Endothelial cell of umbilical vein (primary cell): Measurements from ENCODE around the gene BET1. TPM values are rescaled to one million over a fixed set of nuclear protein-coding genes. Genes with fewer than 3 reads are reported as not detected.

Experiments used
- BruUV-seq: library from RNA; stranded (reverse); fragments of 400-500 nt; replicated peaks from 2 replicates; lab custom pipeline; 2021; lab: Mats Ljungman, UMichigan
- CTCF ChIA-PET: fragments of 300-600, 350-600 bp; sonication (Branson Sonifier 250); formaldehyde crosslinking; loops from one replicate; lab custom pipeline; 2021; ENCODE audit warnings: antibody characterized with exemption, inconsistent platforms; lab: Charles Lee
- POLR2A ChIA-PET: fragments of 300-600, 350-600 bp; sonication (Branson Sonifier 250); formaldehyde crosslinking; loops from one replicate; lab custom pipeline; 2021; ENCODE audit warnings: antibody characterized with exemption, inconsistent platforms; lab: Charles Lee
- DNase-seq: peaks from one replicate; pipeline ENCODE4 v3.0.0-alpha.2; 2011; ENCODE audit warnings: low read depth, low spot score
- FAIRE-seq: peaks from 2 replicates; lab custom pipeline; 2011; peaks lifted over from hg19 to GRCh38; lab: Jason Lieb, UNC
- H2AFZ ChIP-seq: 2 replicates; pipeline ENCODE4 v1.6.0; 2012; ENCODE audit warnings: low read depth, low read length, control low read depth, inconsistent platforms
- H3K27ac ChIP-seq: 2 replicates; pipeline ENCODE4 v1.5.1; 2011; ENCODE audit warnings: low read depth, mild to moderate bottlenecking, control low read depth, low read length, moderate library complexity; ENCODE audit not compliant: insufficient read depth
- H3K27me3 ChIP-seq, 2 experiments: 2 replicates each; pipeline versions ENCODE4 v1.6.0 to v1.6.1; 2011; ENCODE audit warnings: low read length in 2 of 2, mixed read lengths in 1 of 2; ENCODE audit not compliant: control insufficient read depth in 2 of 2, insufficient read depth in 2 of 2
- H3K36me3 ChIP-seq, 2 experiments: 2 replicates in 1 of 2; 3 replicates in 1 of 2; pipeline ENCODE4 v1.5.1; 2011; ENCODE audit warnings: low read length in 2 of 2, mild to moderate bottlenecking in 1 of 2, moderate library complexity in 1 of 2; ENCODE audit not compliant: control insufficient read depth in 2 of 2, insufficient read depth in 2 of 2; ENCODE audit errors: extremely low read depth in 1 of 2
- H3K4me1 ChIP-seq: 3 replicates; pipeline ENCODE4 v1.5.1; 2011; ENCODE audit warnings: mild to moderate bottlenecking, low read length; ENCODE audit not compliant: control insufficient read depth, insufficient read depth; ENCODE audit errors: extremely low read depth
- H3K4me2 ChIP-seq: 2 replicates; pipeline ENCODE4 v1.6.1; 2011; ENCODE audit warnings: low read length, control low read depth, mixed read lengths; ENCODE audit not compliant: insufficient read depth
- H3K4me3 ChIP-seq, 3 experiments: fragments of 200-600 bp in 1 of 3; sonication (generic), shearing (Covaris generic) in 1 of 3; replicated peaks in 1 of 3; 2 replicates each; pipeline ENCODE4 v1.5.1; 2011 to 2016; ENCODE audit warnings: control low read depth in 3 of 3, low read length in 3 of 3, mild to moderate bottlenecking in 2 of 3, inconsistent platforms in 1 of 3, low read depth in 1 of 3, moderate library complexity in 1 of 3; ENCODE audit not compliant: insufficient read depth in 1 of 3
- H3K79me2 ChIP-seq: 2 replicates; pipeline ENCODE4 v1.6.0; 2012; ENCODE audit warnings: low read length, inconsistent platforms; ENCODE audit not compliant: control insufficient read depth, insufficient read depth
- H3K9ac ChIP-seq: replicated peaks from 2 replicates; pipeline ENCODE3; 2011; ENCODE audit warnings: low read length, control low read depth; ENCODE audit not compliant: insufficient read depth; ENCODE audit errors: extremely low read depth
- H3K9me1 ChIP-seq: replicated peaks from 3 replicates; pipeline ENCODE4 v1.6.0; 2011; ENCODE audit warnings: mild to moderate bottlenecking, low read length; ENCODE audit not compliant: control insufficient read depth, insufficient read depth; ENCODE audit errors: extremely low read depth
- H3K9me3 ChIP-seq: replicated peaks from 2 replicates; pipeline ENCODE4 v1.5.1; 2012; ENCODE audit warnings: low read length, inconsistent platforms; ENCODE audit not compliant: control insufficient read depth, insufficient read depth
- H4K20me1 ChIP-seq: replicated peaks from 2 replicates; pipeline ENCODE3; 2011; ENCODE audit warnings: mild to moderate bottlenecking, low read length; ENCODE audit not compliant: control insufficient read depth, insufficient read depth; ENCODE audit errors: extremely low read depth
- CTCF ChIP-seq, 2 donors: IDR thresholded peaks; 1 replicate in 1 of 2; 2 replicates in 1 of 2; pipeline ENCODE4 v1.5.1; 2011; ENCODE audit warnings: low read length in 2 of 2, mild to moderate bottlenecking in 2 of 2, moderate library complexity in 2 of 2, control low read depth in 1 of 2, inconsistent platforms in 1 of 2, low read depth in 1 of 2; ENCODE audit not compliant: insufficient read depth in 1 of 2; ENCODE audit errors: extremely low read depth in 1 of 2
- EZH2 ChIP-seq: IDR thresholded peaks from 2 replicates; pipeline ENCODE4 v1.6.1; 2012; ENCODE audit warnings: borderline replicate concordance, low read depth, mild to moderate bottlenecking, moderate library complexity, low read length, inconsistent platforms; ENCODE audit not compliant: severe bottlenecking
- FOS ChIP-seq: IDR thresholded peaks from 2 replicates; pipeline ENCODE4 v1.6.1; 2011; ENCODE audit warnings: mild to moderate bottlenecking, low read length, moderate library complexity, borderline replicate concordance; ENCODE audit not compliant: insufficient read depth
- GATA2 ChIP-seq: IDR thresholded peaks from 2 replicates; pipeline ENCODE4 v1.7.0; 2011; ENCODE audit warnings: low read depth, mild to moderate bottlenecking, moderate library complexity, mixed read lengths, low read length; ENCODE audit not compliant: insufficient read length, insufficient read depth
- JUN ChIP-seq: IDR thresholded peaks from 2 replicates; pipeline ENCODE4 v1.6.1; 2011; ENCODE audit warnings: borderline replicate concordance, low read depth; ENCODE audit not compliant: insufficient read length, insufficient read depth
- MYC ChIP-seq: IDR thresholded peaks from one replicate; pipeline ENCODE4 v1.6.1; 2011; ENCODE audit warnings: mild to moderate bottlenecking, low read depth, low read length
- POLR2AphosphoS5 ChIP-seq: IDR thresholded peaks from 2 replicates; pipeline ENCODE4 v1.6.1; 2012; ENCODE audit warnings: low read depth, mild to moderate bottlenecking, control low read depth, low read length, moderate library complexity; ENCODE audit not compliant: insufficient read depth
- dilution Hi-C: fragments of 300-500 bp; cut with MboI; formaldehyde crosslinking; loops from one replicate; pipeline ENCODE4 v1.15.0; 2019; ENCODE audit warnings: low sequenced_read_pairs; ENCODE audit not compliant: extremely low pct_ligation_motif_present
- intact Hi-C: fragments of 100-400 bp; cut with micrococcal nuclease; formaldehyde crosslinking; loops from one replicate; pipeline ENCODE4 v1.10.0; 2022
- polyA plus RNA-seq, 4 experiments: library from polyadenylated mRNA; depleted of rRNA in 3 of 4; stranded (reverse) in 3 of 4; unstranded in 1 of 4; fragments of >200 nt; gene quantifications; 2 replicates each; pipeline versions ENCODE4 v1.2.1 to v1.2.3, GENCODE V29; 2011 to 2012; ENCODE audit warnings: missing spikeins in 1 of 4
- total RNA-seq: library from RNA; stranded (reverse); gene quantifications from 2 replicates; pipeline ENCODE4 v1.2.3, GENCODE V29; 2021
- TF ChIP-seq, protein P1 (sequence below): IDR thresholded peaks from 2 replicates; pipeline ENCODE4 v1.6.1; 2011; ENCODE audit not compliant: insufficient read depth, insufficient read length

The BET1 gene
- total and polyA plus RNA-seq, 2 donors (not counting 3 experiments of a cell fraction or from before 2014, with no cell fraction given): 21.9 to 28.4 TPM

GRCh38 chr7:94003446-94004023, 620 bp downstream of the BET1 start:
- no peak for DNase-seq
- POLR2A ChIA-PET: interaction anchor here (0.7 kb wide), 1 partner anchor 14 kb away, joined by 3 read pairs; no protein-coding TSS in a partner anchor
- Histone ChIP-seq H3K4me1 (peaks cover 16% of the 10 kb centered on the region), H3K4me3 (peak overlapping the region; percentile 85 to 95 (median 87)), H3K27me3 (peaks cover 10 to 23% of the 10 kb centered on the region in 2 experiments), H3K36me3 (peaks cover 0 to 4% of the 10 kb centered on the region in 2 experiments), H4K20me1 (no peaks in the 10 kb centered on the region), H3K27ac (peak overlapping the region; percentile 76), H3K9me1 (no peaks in the 10 kb centered on the region), H2AFZ (peak overlapping the region; percentile 60), H3K9me3 (no peaks in the 10 kb centered on the region), H3K4me2 (peak overlapping the region; percentile 94), H3K79me2 (peaks cover 32% of the 10 kb centered on the region), H3K9ac (peak overlapping the region; percentile 92)
- FAIRE-seq: no peak
- dilution Hi-C loops (no loop called here), intact Hi-C loops (loop anchor here (1.0 to 5.0 kb wide), 7 partner anchors 59 to 180 kb away; partner anchors contain the start of gene GNG11)
- TSS peak; percentile 68 for BruUV-seq
- CTCF ChIA-PET: interaction anchor here (1.1 kb wide), 1 partner anchor 101 kb away, joined by 4 read pairs; no protein-coding TSS in a partner anchor
- TF ChIP-seq GATA2 (no peak), JUN (no peak), MYC (no peak)
- TF ChIP-seq, protein P1, sequence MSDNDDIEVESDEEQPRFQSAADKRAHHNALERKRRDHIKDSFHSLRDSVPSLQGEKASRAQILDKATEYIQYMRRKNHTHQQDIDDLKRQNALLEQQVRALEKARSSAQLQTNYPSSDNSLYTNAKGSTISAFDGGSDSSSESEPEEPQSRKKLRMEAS: no peak

- H3K27ac ChIP-seq: no peak overlapping the region
- dilution Hi-C loops (no loop called here), intact Hi-C loops (loop anchor here (5.0 kb wide), 2 partner anchors 61 to 86 kb away; no protein-coding TSS in a partner anchor)
- no peaks in the 10 kb centered on the region for H3K9me3 ChIP-seq
- BruUV-seq: no TSS peak
- H3K4me1 ChIP-seq: peaks cover 16% of the 10 kb centered on the region
- peaks cover 3 to 4% of the 10 kb centered on the region in 2 experiments for H3K36me3 ChIP-seq
- no peaks in the 10 kb centered on the region for H3K9me1 ChIP-seq
- peaks cover 32% of the 10 kb centered on the region for H3K79me2 ChIP-seq
- no peak for DNase-seq
- no peak overlapping the region for H3K4me2 ChIP-seq
- TF ChIP-seq FOS: no peak
- no peak for TF ChIP-seq CTCF (IDR thresholded peaks at IDR 0.05; ENCODE audit: extremely low read depth in 1 of 2, insufficient read depth in 1 of 2, low read depth in 1 of 2, low read length in 2 of 2)
- no peak for TF ChIP-seq EZH2
- TF ChIP-seq, protein P1: no peak
- no peak for TF ChIP-seq GATA2
- TF ChIP-seq POLR2AphosphoS5: no peak
- H2AFZ ChIP-seq: no peak overlapping the region
- POLR2A ChIA-PET: no interaction called here
- no peaks in the 10 kb centered on the region for H4K20me1 ChIP-seq
- H3K4me3 ChIP-seq: no peak overlapping the region
- CTCF ChIA-PET: no interaction called here
- H3K27me3 ChIP-seq: peaks cover 6 to 17% of the 10 kb centered on the region in 2 experiments
- H3K9ac ChIP-seq: no peak overlapping the region
- FAIRE-seq: no peak
Measured at GRCh38 chr7:94001396-94001795, 2.8 kb downstream of the BET1 start.
